PFSK-1 (cell line): ENCODE measurements around the gene CLCN6.

Source experiments
- FOXP2 ChIP-seq: optimal IDR thresholded peaks from 2 replicates; pipeline ENCODE3; 2011; ENCODE audit warnings: borderline replicate concordance, control low read depth, inconsistent platforms; ENCODE audit not compliant: insufficient read depth; ENCODE audit errors: extremely low read length, extremely low read depth
- POLR2AphosphoS5 ChIP-seq: IDR thresholded peaks from 2 replicates; pipeline ENCODE4 v1.6.1; 2012; ENCODE audit warnings: low read depth, mild to moderate bottlenecking, control low read depth, low read length, moderate library complexity
- REST ChIP-seq, 2 experiments: IDR thresholded peaks; 2 replicates each; pipeline versions ENCODE4 v1.6.1 to v1.8.0; 2011 to 2012; ENCODE audit warnings: low read depth in 2 of 2, low read length in 2 of 2, control low read depth in 1 of 2, inconsistent platforms in 1 of 2, mild to moderate bottlenecking in 1 of 2, moderate library complexity in 1 of 2; ENCODE audit not compliant: insufficient read depth in 1 of 2
- SIN3A ChIP-seq: IDR thresholded peaks from 2 replicates; pipeline ENCODE4 v1.6.1; 2012; ENCODE audit warnings: mild to moderate bottlenecking, low read length, moderate library complexity, borderline replicate concordance; ENCODE audit not compliant: insufficient read depth
- TAF1 ChIP-seq: IDR thresholded peaks from 2 replicates; pipeline ENCODE4 v1.6.1; 2012; ENCODE audit warnings: low read length, control low read depth, borderline replicate concordance; ENCODE audit not compliant: insufficient read depth

CLCN6 gene

DNA sequence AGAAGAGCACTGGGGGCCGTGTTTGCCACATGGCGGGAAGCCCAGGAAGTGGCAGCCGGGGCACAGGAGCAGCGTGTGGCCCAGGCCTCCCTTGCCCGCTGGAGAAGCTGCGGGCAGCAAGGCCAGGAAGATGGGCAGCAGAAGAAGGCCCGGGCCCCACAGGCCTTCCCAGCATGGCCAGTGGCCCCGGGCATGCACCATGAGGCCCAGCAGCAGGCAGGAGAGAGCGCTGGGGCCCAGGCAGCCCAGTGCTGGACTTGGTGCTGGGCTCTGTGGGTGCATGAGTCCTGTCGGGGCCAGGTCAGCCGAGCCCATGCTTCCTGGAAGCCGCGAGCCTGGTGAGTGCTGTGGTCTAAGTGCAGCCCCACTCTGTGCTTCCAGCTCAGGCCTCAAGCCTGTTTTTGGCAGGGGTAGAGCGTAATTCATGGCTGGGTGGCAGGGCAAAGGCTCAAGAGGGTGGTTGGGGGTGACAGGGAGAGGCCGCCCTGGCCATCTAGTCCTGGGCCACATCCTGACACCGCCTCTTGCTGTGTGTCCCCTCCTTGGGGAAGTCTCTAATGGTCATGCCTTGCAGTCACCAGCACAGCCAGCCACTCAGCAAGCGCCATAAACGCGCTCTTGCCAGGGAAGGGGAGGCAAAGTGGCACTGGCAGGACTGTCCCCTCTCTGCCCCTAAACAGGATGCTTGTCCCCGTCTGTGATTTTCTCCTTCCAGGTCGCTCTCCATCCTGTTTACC, 21.6 kb upstream of the CLCN6 start:
- no peak for TF ChIP-seq TAF1

DNA sequence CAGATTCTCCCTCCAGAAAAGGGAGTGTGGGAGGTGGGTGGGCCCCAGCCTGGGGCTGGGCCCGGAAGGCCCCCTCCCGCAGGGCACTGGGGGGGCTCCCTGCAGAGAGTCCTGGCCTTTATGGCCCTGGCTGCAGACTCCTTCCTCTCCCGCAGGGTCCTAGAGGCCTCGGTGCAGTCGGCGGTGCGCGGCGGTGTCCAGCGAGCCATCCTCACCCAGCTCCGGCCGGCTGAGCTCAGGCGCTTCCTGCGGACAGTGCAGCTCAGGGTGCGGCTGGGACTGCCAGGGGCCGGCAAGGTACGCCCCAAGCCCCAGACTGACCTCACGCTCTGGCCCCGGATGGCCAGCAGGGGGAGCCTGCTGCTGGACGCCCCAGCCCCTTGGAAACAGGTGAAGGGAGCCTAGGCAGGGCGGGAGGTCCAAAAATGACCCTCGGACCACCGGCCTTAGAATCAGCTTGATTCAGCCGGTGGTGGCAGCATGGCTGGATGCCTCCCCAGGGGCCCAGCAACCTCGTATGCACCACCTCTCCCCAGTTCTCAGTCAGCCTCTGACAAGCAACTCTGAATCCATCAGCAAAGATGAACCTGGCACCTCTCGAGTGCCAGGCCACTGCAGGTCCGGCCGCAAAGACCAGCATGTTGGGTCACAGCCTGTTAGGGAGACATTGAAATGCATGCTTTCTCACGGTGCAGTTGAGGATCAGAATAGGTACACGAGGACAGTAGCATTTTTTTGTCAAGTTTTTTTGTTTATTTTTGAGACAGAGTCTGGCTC, 20.8 kb upstream of the CLCN6 start:
- TF ChIP-seq FOXP2 (peak; percentile 64), TAF1 (no peak)

GRCh38 chr1:11786168-11786567, 19.8 kb upstream of the CLCN6 start:
- TF ChIP-seq REST (IDR thresholded peaks at IDR 0.05; ENCODE audit: insufficient read depth in 1 of 2, low read depth in 2 of 2, low read length in 2 of 2): no peak

DNA sequence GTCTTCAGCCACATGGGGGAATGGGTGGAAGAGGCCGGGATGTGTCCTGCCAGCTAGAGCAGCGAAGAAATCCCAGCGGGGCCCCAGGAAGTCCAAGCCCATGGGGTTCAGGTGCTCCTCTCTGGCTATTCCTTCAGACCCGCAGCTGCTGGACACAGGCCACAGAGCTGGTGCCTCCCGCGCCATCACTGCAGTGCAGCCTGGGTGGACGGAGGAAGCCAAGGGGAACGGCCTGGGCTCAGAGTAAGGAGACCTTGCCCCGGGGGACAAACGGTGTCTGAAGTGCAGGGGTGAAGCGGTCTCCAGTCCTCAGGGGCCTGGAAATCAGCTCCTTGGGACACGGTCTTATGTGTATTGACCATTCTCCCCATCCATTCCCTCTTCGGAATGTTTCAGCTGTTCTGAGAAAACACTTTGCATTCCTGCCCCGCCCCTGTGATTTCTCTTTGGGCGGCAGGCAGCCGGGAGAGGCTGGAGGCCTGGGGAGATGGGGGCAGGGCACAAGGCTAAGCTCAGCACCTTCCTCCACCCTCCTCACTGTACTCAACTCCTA, 18.7 kb upstream of the CLCN6 start:
- no peak for TF ChIP-seq FOXP2
- no peak for TF ChIP-seq POLR2AphosphoS5
- no peak for TF ChIP-seq TAF1
- TF ChIP-seq SIN3A: no peak
- no peak for TF ChIP-seq REST (IDR thresholded peaks at IDR 0.05; ENCODE audit: insufficient read depth in 1 of 2, low read depth in 2 of 2, low read length in 2 of 2)

GRCh38 chr1:11787804-11788436, 18.1 kb upstream of the CLCN6 start:
- TF ChIP-seq SIN3A: no peak
- TF ChIP-seq POLR2AphosphoS5: no peak
- TF ChIP-seq TAF1: no peak
- no peak for TF ChIP-seq FOXP2
- TF ChIP-seq REST (IDR thresholded peaks at IDR 0.05; ENCODE audit: insufficient read depth in 1 of 2, low read depth in 2 of 2, low read length in 2 of 2): no peak

DNA sequence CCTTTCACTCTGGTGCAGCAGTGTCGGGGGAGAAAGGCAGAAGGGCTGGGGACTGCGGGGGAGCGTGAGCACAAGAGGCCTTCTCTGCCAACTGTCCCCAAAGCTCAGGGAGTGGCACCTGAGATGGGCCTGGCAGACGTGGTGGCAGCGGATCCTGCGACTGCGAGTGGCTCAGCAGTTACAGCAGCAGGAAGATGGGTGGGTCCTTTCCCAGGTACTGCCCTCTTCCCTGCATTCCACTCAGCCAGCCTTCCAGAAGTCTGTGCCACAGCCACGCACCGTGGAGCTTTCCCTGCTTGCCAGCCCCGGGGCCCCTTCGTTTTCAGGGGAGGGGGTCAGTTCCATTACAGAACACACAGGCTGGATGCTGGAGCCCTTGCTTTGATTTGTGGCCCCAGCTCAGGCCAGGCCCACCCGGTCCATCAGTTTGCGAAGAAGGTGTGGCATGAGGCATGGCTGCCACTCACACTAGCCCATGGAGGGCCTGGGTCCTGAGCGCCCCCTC, 17.4 kb upstream of the CLCN6 start:
- TF ChIP-seq TAF1: no peak
- TF ChIP-seq SIN3A: no peak
- no peak for TF ChIP-seq FOXP2
- no peak for TF ChIP-seq REST (IDR thresholded peaks at IDR 0.05; ENCODE audit: insufficient read depth in 1 of 2, low read depth in 2 of 2, low read length in 2 of 2)
- TF ChIP-seq POLR2AphosphoS5: no peak
